Stimulated activated CD8-positive, alpha-beta memory T cell treated with anti-CD3 and anti-CD28 coated beads, Interleukin-2, amount 100 ng/mL, for 1 hour (primary cell): ENCODE data around the gene ERMARD.

Experiments
- DNase-seq, 2 donors: peaks; one replicate each; pipeline ENCODE4 v3.0.0-alpha.2; 2020; ENCODE audit warnings: low read depth in 2 of 2

Gene ERMARD

DNA sequence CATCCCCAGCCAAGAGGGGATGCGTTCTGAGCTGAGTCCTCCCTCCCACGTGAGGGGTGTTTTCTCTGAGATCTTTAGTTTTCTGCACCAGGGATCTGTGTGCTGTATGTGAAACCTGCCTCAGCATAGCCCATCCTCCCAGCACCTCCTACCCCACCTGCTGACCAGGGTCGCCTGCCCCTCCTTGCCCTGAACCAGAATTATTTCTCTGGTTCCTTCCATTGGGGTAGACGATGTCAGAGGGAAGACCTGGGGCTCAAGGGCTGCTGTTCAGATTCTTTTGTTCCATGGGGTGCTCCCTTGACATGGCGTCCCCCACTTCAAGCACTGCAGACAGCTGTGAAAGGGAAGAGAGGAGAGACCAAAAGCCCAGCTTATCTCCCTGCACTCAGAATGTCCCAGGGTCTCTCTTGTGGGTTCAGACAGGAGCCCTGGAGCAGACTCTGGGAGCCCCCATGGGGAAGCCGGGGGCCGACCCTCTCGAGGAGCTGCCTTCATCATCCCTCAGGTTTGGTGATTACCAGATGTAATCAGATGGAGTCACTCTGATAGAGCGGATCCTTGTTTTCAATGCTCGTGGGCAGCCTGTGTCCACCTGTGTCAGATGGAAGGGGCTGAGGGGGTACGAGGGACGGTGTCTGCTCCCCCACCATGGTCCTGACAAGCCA is 74.3 kb downstream of the ERMARD start:
- no peak for DNase-seq

- DNase-seq, result no peak
Observed at GRCh38 chr6:169826697-169827096, 75.3 kb downstream of the ERMARD start.

GRCh38 chr6:169827290-169827717 is 75.9 kb downstream of the ERMARD start:
- DNase-seq, result no peak

- no peak for DNase-seq
Observed at GRCh38 chr6:169828176-169828575, 76.8 kb downstream of the ERMARD start.

- no peak for DNase-seq
Observed at GRCh38 chr6:169829786-169830185, 78.4 kb downstream of the ERMARD start.

- no peak for DNase-seq
Observed at GRCh38 chr6:169830876-169831275, 79.5 kb downstream of the ERMARD start.
